IMR-90 (cell line): ENCODE results near the gene SRCAP. TPM values are rescaled to one million over a fixed set of nuclear protein-coding genes. Genes with fewer than 3 reads are reported as not detected.

Experiments used
- ATAC-seq: fragments of 200-7000 bp; cut with Tn5 transposase; 2 replicates; pipeline ENCODE4 v1.9.1; 2020; ENCODE audit warnings: low read depth, mild to moderate bottlenecking, moderate library complexity
- BruUV-seq: library from RNA; stranded (reverse); fragments of 400-500 nt; replicated peaks from 2 replicates; lab custom pipeline; 2021; lab: Mats Ljungman, UMichigan
- CTCF ChIA-PET: fragments of 300-600 bp; formaldehyde crosslinking; extraction: SDS; loops from one replicate; lab custom pipeline; 2021; ENCODE audit warnings: antibody characterized with exemption; lab: Yijun Ruan, JAX
- POLR2A ChIA-PET: fragments of 300-600 bp; sonication (Branson Sonifier 250); formaldehyde crosslinking; loops from one replicate; lab custom pipeline; 2022; ENCODE audit warnings: antibody characterized with exemption; ENCODE audit not compliant: unreplicated experiment; lab: Charles Lee
- DNase-seq: peaks from one replicate; pipeline ENCODE4 v3.0.0; 2013
- H2AFZ ChIP-seq: replicated peaks from 2 replicates; pipeline ENCODE3; 2013; ENCODE audit warnings: low read length, mild to moderate bottlenecking; ENCODE audit not compliant: poor library complexity
- H2AK5ac ChIP-seq: 2 replicates; pipeline ENCODE4 v1.6.1; 2013; ENCODE audit warnings: low read depth, low read length, inconsistent platforms
- H2AK9ac ChIP-seq: replicated peaks from 2 replicates; pipeline ENCODE3; 2013; ENCODE audit warnings: mild to moderate bottlenecking, low read depth, low read length, moderate library complexity; ENCODE audit not compliant: poor library complexity
- H2BK120ac ChIP-seq: 2 replicates; pipeline ENCODE4 v1.6.1; 2013; ENCODE audit warnings: low read depth, low read length, inconsistent platforms
- H2BK15ac ChIP-seq: 3 replicates; pipeline ENCODE4 v1.6.1; 2013; ENCODE audit warnings: low read depth, low read length, inconsistent platforms
- H2BK20ac ChIP-seq: 2 replicates; pipeline ENCODE4 v1.6.1; 2013; ENCODE audit warnings: low read depth, mild to moderate bottlenecking, inconsistent platforms, low read length, moderate library complexity
- H2BK5ac ChIP-seq: 2 replicates; pipeline ENCODE4 v1.6.1; 2013; ENCODE audit warnings: mild to moderate bottlenecking, low read depth, low read length, inconsistent platforms; ENCODE audit not compliant: poor library complexity, severe bottlenecking
- H3K14ac ChIP-seq: replicated peaks from 2 replicates; pipeline ENCODE4 v1.6.1; 2013; ENCODE audit warnings: low read depth, low read length, inconsistent platforms
- H3K18ac ChIP-seq: 2 replicates; pipeline ENCODE4 v1.6.1; 2013; ENCODE audit warnings: low read depth, low read length, control low read depth
- H3K23ac ChIP-seq: 2 replicates; pipeline ENCODE4 v1.6.1; 2013; ENCODE audit warnings: low read depth, low read length, inconsistent platforms
- H3K27ac ChIP-seq: 2 replicates; pipeline ENCODE4 v1.5.1; 2013; ENCODE audit warnings: mild to moderate bottlenecking, control low read depth, low read length; ENCODE audit not compliant: insufficient read depth
- H3K27me3 ChIP-seq: 2 replicates; pipeline ENCODE4 v1.6.1; 2013; ENCODE audit warnings: low read length; ENCODE audit not compliant: control insufficient read depth, insufficient read depth
- H3K36me3 ChIP-seq: 2 replicates; pipeline ENCODE4 v1.6.1; 2013; ENCODE audit warnings: low read length, mixed read lengths; ENCODE audit not compliant: control insufficient read depth, insufficient read depth
- H3K4ac ChIP-seq: 2 replicates; pipeline ENCODE4 v1.6.1; 2013; ENCODE audit warnings: low read depth, low read length, inconsistent platforms
- H3K4me1 ChIP-seq: 2 replicates; pipeline ENCODE4 v1.6.1; 2013; ENCODE audit warnings: low read length, mixed read lengths; ENCODE audit not compliant: control insufficient read depth, insufficient read depth
- H3K4me2 ChIP-seq: 2 replicates; pipeline ENCODE4 v1.6.1; 2013; ENCODE audit warnings: low read depth, mild to moderate bottlenecking, control low read depth, low read length, moderate library complexity
- H3K4me3 ChIP-seq: 2 replicates; pipeline ENCODE4 v1.5.1; 2013; ENCODE audit warnings: low read depth, mild to moderate bottlenecking, control low read depth, low read length, moderate library complexity; ENCODE audit not compliant: insufficient read depth
- H3K56ac ChIP-seq: 2 replicates; pipeline ENCODE4 v1.6.1; 2013; ENCODE audit warnings: low read length, inconsistent platforms; ENCODE audit not compliant: insufficient read depth; ENCODE audit errors: extremely low read depth
- H3K79me1 ChIP-seq, 2 experiments: 2 replicates each; pipeline ENCODE4 v1.6.1; 2013; ENCODE audit warnings: low read length in 2 of 2, inconsistent platforms in 1 of 2, low read depth in 1 of 2
- H3K9ac ChIP-seq: 2 replicates; pipeline ENCODE4 v1.6.1; 2013; ENCODE audit warnings: low read depth, low read length, control low read depth
- H3K9me1 ChIP-seq: 2 replicates; pipeline ENCODE4 v1.6.1; 2013; ENCODE audit warnings: low read length, inconsistent platforms; ENCODE audit not compliant: insufficient read depth
- H3K9me3 ChIP-seq: 2 replicates; pipeline ENCODE4 v1.6.1; 2013; ENCODE audit warnings: low read length; ENCODE audit not compliant: control insufficient read depth, insufficient read depth
- H4K20me1 ChIP-seq: 2 replicates; pipeline ENCODE4 v1.6.1; 2013; ENCODE audit warnings: low read length, inconsistent platforms; ENCODE audit not compliant: insufficient read depth
- H4K5ac ChIP-seq: 2 replicates; pipeline ENCODE4 v1.6.1; 2013; ENCODE audit warnings: mild to moderate bottlenecking, low read depth, low read length, control low read depth
- H4K8ac ChIP-seq, 2 experiments: 2 replicates each; pipeline ENCODE4 v1.6.1; 2013; ENCODE audit warnings: low read depth in 2 of 2, low read length in 2 of 2, control low read depth in 1 of 2, inconsistent platforms in 1 of 2
- H4K91ac ChIP-seq: 2 replicates; pipeline ENCODE4 v1.6.1; 2013; ENCODE audit warnings: low read depth, low read length, inconsistent platforms; ENCODE audit not compliant: insufficient read depth
- MXI1 ChIP-seq: IDR thresholded peaks from 2 replicates; pipeline ENCODE4 v1.6.1; 2012; ENCODE audit warnings: low read depth, mild to moderate bottlenecking, low read length, moderate library complexity, borderline replicate concordance
- USF2 ChIP-seq: fragments of 150-350 bp; IDR thresholded peaks from 2 replicates; pipeline ENCODE4 v1.6.1; 2017; ENCODE audit warnings: mild to moderate bottlenecking, antibody characterized with exemption, low read length, low read depth
- WGBS, 2 experiments: methylation state at CpG; one replicate each; pipeline versions ENCODE4 v1.1.5 to v1.1.7; 2013; ENCODE audit warnings: missing lambda C conversion rate in 2 of 2; ENCODE audit not compliant: insufficient read length in 1 of 2; ENCODE audit errors: extremely low coverage in 2 of 2; 5-methylcytosine and 5-hydroxymethylcytosine counted together
- dilution Hi-C: fragments of 300-500 bp; cut with HindIII; formaldehyde crosslinking; loops from one replicate; pipeline ENCODE4 v1.14.3; 2018; ENCODE audit warnings: low sequenced_read_pairs; ENCODE audit not compliant: unreplicated experiment
- in situ Hi-C: fragments of 300-500 bp; cut with MboI; formaldehyde crosslinking; loops from 3 replicates; pipeline ENCODE4 v1.14.3; 2019; ENCODE audit warnings: low sequenced_read_pairs, inconsistent platforms, mixed read lengths
- intact Hi-C: fragments of 100-400 bp; cut with micrococcal nuclease; formaldehyde crosslinking; loops from 2 replicates; pipeline ENCODE4 v1.10.0; 2022
- polyA plus RNA-seq, 3 experiments: library from polyadenylated mRNA; depleted of rRNA; stranded (reverse); fragments of >200 nt; gene quantifications; 2 replicates each; pipeline ENCODE4 v1.2.3, GENCODE V29; 2012; ENCODE audit warnings: low replicate concordance in 1 of 3
- total RNA-seq: library from RNA; depleted of rRNA; stranded (reverse); fragments of >200 nt; gene quantifications from 2 replicates; pipeline ENCODE4 v1.2.3, GENCODE V29; 2012

The SRCAP gene
- total and polyA plus RNA-seq, 2 of the 4 experiments (the other 2 are of a cell fraction): 4.5 to 8.2 TPM

GRCh38 chr16:30740364-30741251, 41.6 kb downstream of the SRCAP start:
- peaks cover 50% of the 10 kb centered on the region for H3K36me3 ChIP-seq
- BruUV-seq: no TSS peak
- peaks cover 8% of the 10 kb centered on the region; the same call in 1 of the 2 replicates for H4K20me1 ChIP-seq

More at GRCh38 chr16:30740364-30741251, 41.6 kb downstream of the SRCAP start:
- Histone ChIP-seq H4K91ac (peak overlapping the region; percentile 23; the same call in 1 of the 2 replicates), H4K5ac (peak overlapping the region; percentile 60; the same call in 1 of the 2 replicates), H2BK5ac (peak overlapping the region; percentile 74), H2BK15ac (0 out of 3 replicates have a peak overlapping the region, but pooled peaks have one; percentile 6), H3K14ac (peak overlapping the region; percentile 43), H3K79me1 (peaks cover 12 to 47% of the 10 kb centered on the region in 2 experiments), H3K4me2 (peak overlapping the region; percentile 46; the same call in 1 of the 2 replicates), H2AK5ac (peak overlapping the region; percentile 76), H3K9ac (no peak overlapping the region), H4K8ac (peak overlapping the region in 1 of 2 experiments; percentile 27; a peak in 2 of 4 replicates), H3K9me1 (peaks cover 15% of the 10 kb centered on the region), H3K23ac (peak overlapping the region; percentile 14), H3K9me3 (no peaks in the 10 kb centered on the region), H2BK120ac (peak overlapping the region; percentile 17; the same call in 1 of the 2 replicates), H2BK20ac (peak overlapping the region; percentile 4; the same call in 1 of the 2 replicates), H3K4me1 (peaks cover 14% of the 10 kb centered on the region), H3K56ac (no peak overlapping the region), H3K4ac (peak overlapping the region; percentile 66; the same call in 1 of the 2 replicates), H3K27me3 (no peaks in the 10 kb centered on the region), H3K4me3 (no peak overlapping the region; the same call in 1 of the 2 replicates), H2AFZ (no peak overlapping the region), H3K18ac (peak overlapping the region; percentile 56; the same call in 1 of the 2 replicates), H3K27ac (0 out of 2 replicates have a peak overlapping the region, but pooled peaks have one; percentile 34), H2AK9ac (peak overlapping the region; percentile 77)
- ATAC-seq: peak; percentile 69
- intact Hi-C loops: no loop called here
- CTCF ChIA-PET: no interaction called here
- WGBS, 2 experiments: 57% methylated on average over 6 of the region's 8 CpGs; no CpG with 5 or more reads in 1 of the 2 experiments
- in situ Hi-C loops: no loop called here
- dilution Hi-C loops: no loop called here
- TF ChIP-seq MXI1 (no peak), USF2 (peak; percentile 71)
- peak; percentile 55 for DNase-seq
- POLR2A ChIA-PET: no interaction called here
